GM23338 (cell line): ENCODE data around the gene MAPK4. TPM values are rescaled to one million over a fixed set of nuclear protein-coding genes. Genes with fewer than 3 reads are reported as not detected.

Source experiments
- CTCF ChIP-seq, 2 experiments: fragments of 200-600 bp in 1 of 2; sonication (generic) in 1 of 2; conservative IDR thresholded peaks; 2 replicates each; pipeline versions ENCODE4 v1.5.1 to v1.6.1; 2016 to 2017; ENCODE audit warnings: antibody characterized with exemption in 2 of 2, low read depth in 2 of 2, mild to moderate bottlenecking in 2 of 2, moderate library complexity in 1 of 2
- ETS1 ChIP-seq: IDR thresholded peaks from 2 replicates; pipeline ENCODE4 v1.6.1; 2016; ENCODE audit warnings: antibody characterized with exemption
- EZH2 ChIP-seq: fragments of 200-600 bp; sonication (generic); IDR thresholded peaks from one replicate; pipeline ENCODE4 v1.8.0; 2017; ENCODE audit warnings: antibody characterized with exemption, mild to moderate bottlenecking, low read depth; ENCODE audit not compliant: unreplicated experiment
- EZH2phosphoT487 ChIP-seq: fragments of 200-600 bp; sonication (generic); IDR thresholded peaks from one replicate; pipeline ENCODE4 v1.8.1; 2018; ENCODE audit warnings: antibody characterized with exemption; ENCODE audit not compliant: unreplicated experiment
- JUNB ChIP-seq: IDR thresholded peaks from one replicate; pipeline ENCODE4 v1.6.1; 2016; ENCODE audit warnings: antibody characterized with exemption; ENCODE audit not compliant: unreplicated experiment
- NANOG ChIP-seq: IDR thresholded peaks from 2 replicates; pipeline ENCODE4 v1.6.1; 2016; ENCODE audit warnings: antibody characterized with exemption, borderline replicate concordance
- REST ChIP-seq: IDR thresholded peaks from one replicate; pipeline ENCODE4 v1.6.1; 2018; ENCODE audit warnings: antibody characterized with exemption; ENCODE audit not compliant: unreplicated experiment
- ZNF462 ChIP-seq: fragments of 250-450 bp; sonication (Bioruptor Pico); IDR thresholded peaks from 2 replicates; pipeline ENCODE4 v1.5.0; 2020; ENCODE audit warnings: mild to moderate bottlenecking, moderate library complexity
- polyA plus RNA-seq: library from polyadenylated mRNA; unstranded; fragments of >200 nt; fragmentation: Nextera tagmentation; extraction: Ambion mirVana; gene quantifications from 2 replicates; pipeline ENCODE4 v1.2.1, GENCODE V29; 2016
- total RNA-seq: library from RNA; depleted of rRNA; stranded (reverse); fragments of >200 nt; shearing (Covaris generic); gene quantifications from 2 replicates; pipeline ENCODE4 v1.2.3, GENCODE V29; 2014

The MAPK4 gene
- total and polyA plus RNA-seq, 2 experiments from 2014 or later, result 1.3 to 4.4 TPM

- TF ChIP-seq ZNF462, result no peak
- TF ChIP-seq NANOG, result no peak
- no peak for TF ChIP-seq JUNB
- TF ChIP-seq EZH2, result no peak
- no peak for TF ChIP-seq CTCF (conservative IDR thresholded peaks at IDR 0.05; ENCODE audit: low read depth in 2 of 2)
- no peak for TF ChIP-seq ETS1
- TF ChIP-seq REST, result no peak
- no peak for TF ChIP-seq EZH2phosphoT487
Observed at GRCh38 chr18:50679656-50680055, 119.8 kb downstream of the MAPK4 start (continued).
